ENCODE measurements around the gene SPATA25.

SPATA25 gene

DNA sequence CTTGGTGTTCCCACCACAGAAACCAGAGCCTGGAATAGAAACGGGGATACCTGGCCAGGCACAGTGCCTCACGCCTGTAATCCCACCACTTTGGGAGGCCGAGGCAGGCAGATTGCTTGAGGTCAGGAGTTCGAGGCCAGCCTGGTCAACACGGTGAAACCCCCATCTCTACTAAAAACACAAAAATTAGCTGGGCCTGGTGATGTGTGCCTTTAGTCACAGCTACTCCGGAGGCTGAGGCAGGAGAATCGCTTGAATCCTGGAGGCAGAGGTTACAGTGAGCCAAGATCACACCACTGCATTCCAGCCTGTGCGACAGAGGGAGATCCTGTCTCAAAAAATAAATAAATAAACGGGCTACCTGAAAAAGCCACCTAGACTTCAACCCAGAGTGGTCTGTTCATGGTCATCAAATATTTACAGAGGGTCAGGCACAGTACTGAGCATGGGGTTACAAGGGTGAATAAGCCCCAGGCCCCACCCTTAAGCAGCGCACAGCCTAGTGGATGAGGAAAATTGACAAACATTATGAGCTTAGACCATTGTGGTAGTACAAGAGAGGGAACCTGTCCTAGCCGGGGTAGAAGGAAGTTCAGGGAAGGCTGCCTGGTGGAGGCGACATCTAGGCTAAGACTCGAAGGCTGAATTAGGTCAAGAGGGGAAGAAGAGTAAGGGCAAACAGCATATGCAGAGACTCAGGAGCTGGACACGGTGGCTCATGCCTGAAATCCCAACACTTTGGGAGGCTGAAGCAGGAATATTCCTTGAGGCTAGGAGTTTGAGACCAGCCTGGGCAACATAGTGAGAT lies 39.9 kb upstream of the SPATA25 start:
- H3K36me3 ChIP-seq (ENCODE audit: control insufficient read depth in 4 of 4, insufficient read depth in 4 of 4, low read length in 3 of 4) = no peaks in the 10 kb centered on the region
- no peaks in the 10 kb centered on the region for H3K9me3 ChIP-seq (ENCODE audit: control extremely low read depth in 1 of 5, control insufficient read depth in 4 of 5, insufficient read depth in 2 of 5, low read depth in 1 of 5, low read length in 4 of 5)
- CTCF ChIA-PET = interaction anchor here (0.7 to 1.6 kb wide), 4 partner anchors 8 to 128 kb away, joined by 3 to 4 read pairs (median 3); partner anchors contain the start of gene SPATA25
- no peak overlapping the region for H3K4me3 ChIP-seq (ENCODE audit: control insufficient read depth in 1 of 7, extremely low read depth in 1 of 7, insufficient read depth in 4 of 7, low read depth in 2 of 7, low read length in 6 of 7)
- POLR2A ChIA-PET = no interaction called here
- no peak overlapping the region for H3K27ac ChIP-seq (ENCODE audit: insufficient read depth in 1 of 2, low read depth in 1 of 2, low read length in 2 of 2, poor library complexity in 1 of 2, severe bottlenecking in 2 of 2)
- no peak for DNase-seq
- 84% methylated on average over 8 of the region's 14 CpGs for WGBS (ENCODE audit: insufficient coverage)
- H3K27me3 ChIP-seq (replicated peaks in 2 of 5; ENCODE audit: control insufficient read depth in 4 of 5, insufficient read depth in 5 of 5, low read length in 4 of 5) = no peaks in the 10 kb centered on the region
- H3K4me1 ChIP-seq (ENCODE audit: control extremely low read depth in 1 of 4, control insufficient read depth in 4 of 4, insufficient read depth in 4 of 4, low read length in 3 of 4) = peaks cover 0 to 5% (median 0%) of the 10 kb centered on the region in 4 experiments

DNA sequence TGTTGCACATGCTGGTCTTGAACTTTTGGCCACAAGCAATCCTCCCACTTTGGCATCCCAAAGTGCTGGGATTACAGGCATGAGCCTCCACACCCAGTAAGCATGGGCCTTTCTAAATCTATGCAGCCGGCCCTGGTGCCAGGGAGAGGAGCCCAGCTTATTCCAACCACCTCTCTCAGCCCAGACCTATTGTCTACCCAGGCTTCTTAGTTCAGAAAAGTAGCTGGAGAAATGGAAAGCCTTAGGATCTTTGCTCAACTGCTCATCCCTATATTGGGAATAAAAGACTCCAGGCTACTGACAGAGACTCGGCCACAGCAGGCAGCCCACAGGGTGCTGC lies 39.3 kb upstream of the SPATA25 start:
- Histone ChIP-seq H3K4me3 (ENCODE audit: control insufficient read depth in 1 of 7, extremely low read depth in 1 of 7, insufficient read depth in 4 of 7, low read depth in 2 of 7, low read length in 6 of 7) (no peak overlapping the region), H3K36me3 (ENCODE audit: control insufficient read depth in 4 of 4, insufficient read depth in 4 of 4, low read length in 3 of 4) (no peaks in the 10 kb centered on the region), H3K9me3 (ENCODE audit: control extremely low read depth in 1 of 5, control insufficient read depth in 4 of 5, insufficient read depth in 2 of 5, low read depth in 1 of 5, low read length in 4 of 5) (no peaks in the 10 kb centered on the region), H3K27ac (ENCODE audit: insufficient read depth in 1 of 2, low read depth in 1 of 2, low read length in 2 of 2, poor library complexity in 1 of 2, severe bottlenecking in 2 of 2) (no peak overlapping the region), H3K27me3 (replicated peaks in 2 of 5; ENCODE audit: control insufficient read depth in 4 of 5, insufficient read depth in 5 of 5, low read length in 4 of 5) (no peaks in the 10 kb centered on the region), H3K4me1 (ENCODE audit: control extremely low read depth in 1 of 4, control insufficient read depth in 4 of 4, insufficient read depth in 4 of 4, low read length in 3 of 4) (peaks cover 0 to 5% (median 0%) of the 10 kb centered on the region in 4 experiments)
- WGBS (ENCODE audit: insufficient coverage) = 100% methylated on average over 1 of the region's 2 CpGs
- no peak for DNase-seq
- ChIA-PET CTCF (interaction anchor here (1.3 kb wide), 1 partner anchor 40 kb away, joined by 3 read pairs; the partner anchor contains the start of gene SPATA25), POLR2A (no interaction called here)

DNA sequence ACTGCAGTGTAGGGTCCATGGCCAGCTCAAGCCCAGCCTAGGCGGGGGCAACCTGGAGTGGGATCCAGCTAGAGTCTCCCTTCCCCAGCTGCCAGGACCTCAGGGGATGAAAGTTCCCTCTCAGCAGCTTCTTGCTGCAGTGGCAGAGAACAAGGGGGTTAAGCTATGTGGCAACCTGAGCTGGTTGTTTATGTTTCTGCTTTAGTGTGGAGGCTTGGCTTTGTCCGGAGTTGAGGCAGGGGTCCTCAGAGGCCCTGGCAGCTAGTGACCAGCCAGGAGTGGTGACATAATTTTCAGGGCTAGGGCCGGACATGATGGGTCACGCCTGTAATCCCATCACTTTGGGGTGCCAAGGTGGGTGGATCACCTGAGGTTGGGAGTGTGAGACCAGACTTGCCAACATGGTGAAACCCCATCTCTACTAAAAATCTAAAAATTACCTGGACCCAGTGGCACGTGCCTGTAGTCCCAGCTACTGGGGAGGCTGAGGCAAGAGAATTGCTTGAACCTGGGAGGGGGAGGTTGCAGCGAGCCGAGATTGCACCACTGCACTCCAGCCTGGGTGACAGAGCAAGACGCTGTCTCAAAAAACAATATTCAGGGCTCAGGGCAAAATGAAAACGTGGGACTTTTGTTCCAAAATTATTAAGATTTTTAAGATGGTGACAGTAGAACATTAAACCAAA lies 38.5 kb upstream of the SPATA25 start:
- ChIA-PET CTCF (interaction anchor here (1.3 kb wide), 1 partner anchor 39 kb away, joined by 3 read pairs; the partner anchor contains the start of gene SPATA25), POLR2A (no interaction called here)
- no peaks in the 10 kb centered on the region for H3K27me3 ChIP-seq (replicated peaks in 2 of 5; ENCODE audit: control insufficient read depth in 4 of 5, insufficient read depth in 5 of 5, low read length in 4 of 5)
- no peak for DNase-seq
- H3K4me3 ChIP-seq (ENCODE audit: control insufficient read depth in 1 of 7, extremely low read depth in 1 of 7, insufficient read depth in 4 of 7, low read depth in 2 of 7, low read length in 6 of 7) = no peak overlapping the region
- H3K36me3 ChIP-seq (ENCODE audit: control insufficient read depth in 4 of 4, insufficient read depth in 4 of 4, low read length in 3 of 4) = no peaks in the 10 kb centered on the region
- 75% methylated on average over 5 of the region's 9 CpGs for WGBS (ENCODE audit: insufficient coverage)
- no peak overlapping the region for H3K27ac ChIP-seq (ENCODE audit: insufficient read depth in 1 of 2, low read depth in 1 of 2, low read length in 2 of 2, poor library complexity in 1 of 2, severe bottlenecking in 2 of 2)
- H3K9me3 ChIP-seq (ENCODE audit: control extremely low read depth in 1 of 5, control insufficient read depth in 4 of 5, insufficient read depth in 2 of 5, low read depth in 1 of 5, low read length in 4 of 5) = no peaks in the 10 kb centered on the region
- peaks cover 0 to 5% (median 0%) of the 10 kb centered on the region in 4 experiments for H3K4me1 ChIP-seq (ENCODE audit: control extremely low read depth in 1 of 4, control insufficient read depth in 4 of 4, insufficient read depth in 4 of 4, low read length in 3 of 4)

DNA sequence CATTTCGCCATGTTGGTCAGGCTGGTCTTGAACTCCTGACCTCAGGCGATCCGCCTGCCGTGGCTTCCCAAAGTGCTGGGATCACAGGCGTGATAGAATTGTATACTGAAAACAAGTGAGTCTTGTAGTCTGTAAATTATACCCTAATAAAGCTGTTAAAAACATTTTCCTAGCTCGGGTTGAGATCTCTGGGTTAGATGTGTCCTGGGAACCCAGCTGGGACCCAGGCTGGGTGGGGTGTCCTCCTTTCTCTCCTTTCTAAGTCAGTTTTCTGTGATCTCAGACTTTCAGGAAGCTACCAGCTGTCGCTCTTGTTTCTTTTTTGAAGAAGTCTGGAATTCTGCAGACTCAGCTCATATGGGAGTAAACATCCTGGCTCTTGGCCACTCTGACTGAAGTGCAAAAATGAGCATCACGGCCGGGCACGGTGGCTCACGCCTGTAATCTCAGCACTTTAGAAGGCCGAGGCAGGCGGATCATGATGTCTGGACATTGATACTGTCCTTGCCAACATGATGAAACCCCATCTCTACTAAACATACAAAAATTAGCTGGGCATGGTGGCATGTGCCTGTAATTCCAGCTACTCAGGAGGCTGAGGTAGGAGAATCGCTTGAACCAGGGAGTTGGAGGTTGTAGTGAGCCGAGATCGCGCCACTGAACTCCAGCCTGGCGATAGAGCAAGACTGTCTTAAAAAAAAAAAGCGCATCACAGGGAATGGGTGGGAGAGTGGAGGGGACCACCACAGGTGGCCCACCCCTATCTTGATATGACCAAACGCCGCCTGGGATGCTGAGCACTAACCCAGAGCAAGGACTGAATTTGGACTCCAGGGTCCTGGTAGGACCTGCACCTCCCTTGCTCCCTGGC lies 37.2 kb upstream of the SPATA25 start:
- CTCF ChIA-PET = interaction anchor here (0.7 to 2.0 kb wide), 5 partner anchors 9 to 103 kb away, joined by 3 to 10 read pairs (median 4); partner anchors contain the start of gene PCIF1
- DNase-seq = no peak
- WGBS (ENCODE audit: insufficient coverage) = 62% methylated on average over 19 of the region's 21 CpGs

DNA sequence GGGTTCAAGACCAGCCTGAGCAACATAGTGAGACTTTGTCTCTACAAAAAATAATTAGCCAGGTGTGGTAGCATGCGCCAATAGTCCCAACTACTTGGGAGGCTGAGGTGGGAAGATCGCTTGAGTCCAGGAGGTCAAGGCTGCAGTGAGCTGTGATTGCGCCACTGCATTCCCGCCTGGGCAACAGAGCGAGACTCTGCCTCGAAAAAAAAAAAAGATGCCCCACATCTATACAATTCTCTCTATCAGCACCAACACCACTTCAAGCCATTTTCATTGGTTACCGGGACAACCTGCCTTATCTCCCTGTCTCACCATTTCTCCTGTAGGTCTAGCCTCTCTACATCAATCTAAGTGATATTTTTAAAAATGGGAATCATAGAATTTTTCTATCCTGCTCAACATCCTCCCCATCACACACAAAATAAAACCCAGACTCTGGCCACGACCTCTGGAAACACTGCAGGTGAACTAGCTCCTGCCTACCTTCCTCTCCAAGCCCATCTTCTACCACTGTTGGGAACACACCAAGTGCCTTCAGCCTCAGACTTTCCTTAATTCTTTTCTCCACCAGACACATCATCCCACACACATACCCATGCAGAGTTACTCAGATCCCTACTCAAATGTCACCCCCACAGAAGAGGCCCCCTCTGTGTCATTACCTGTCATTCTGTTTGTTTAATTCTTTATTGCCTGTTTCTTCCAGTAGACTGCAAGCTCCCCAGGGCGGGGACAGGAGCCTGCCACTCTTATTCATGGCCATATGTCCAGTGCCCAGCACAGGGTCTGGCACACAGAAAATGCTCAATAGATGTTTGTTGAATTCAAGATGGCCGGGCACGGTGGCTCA lies 34.1 kb upstream of the SPATA25 start:
- Histone ChIP-seq H3K4me1 (ENCODE audit: control extremely low read depth in 1 of 4, control insufficient read depth in 4 of 4, insufficient read depth in 4 of 4, low read length in 3 of 4) (peaks cover 0 to 5% (median 1%) of the 10 kb centered on the region in 4 experiments), H3K9me3 (ENCODE audit: control extremely low read depth in 1 of 5, control insufficient read depth in 4 of 5, insufficient read depth in 2 of 5, low read depth in 1 of 5, low read length in 4 of 5) (no peaks in the 10 kb centered on the region), H3K27me3 (replicated peaks in 2 of 5; ENCODE audit: control insufficient read depth in 4 of 5, insufficient read depth in 5 of 5, low read length in 4 of 5) (no peaks in the 10 kb centered on the region), H3K4me3 (ENCODE audit: control insufficient read depth in 1 of 7, extremely low read depth in 1 of 7, insufficient read depth in 4 of 7, low read depth in 2 of 7, low read length in 6 of 7) (no peak overlapping the region), H3K27ac (ENCODE audit: insufficient read depth in 1 of 2, low read depth in 1 of 2, low read length in 2 of 2, poor library complexity in 1 of 2, severe bottlenecking in 2 of 2) (no peak overlapping the region), H3K36me3 (ENCODE audit: control insufficient read depth in 4 of 4, insufficient read depth in 4 of 4, low read length in 3 of 4) (no peaks in the 10 kb centered on the region)
- no peak for DNase-seq
- WGBS (ENCODE audit: insufficient coverage) = 83% methylated on average over 8 of the region's 11 CpGs
- CTCF ChIA-PET = interaction anchor here (0.8 to 1.1 kb wide), 3 partner anchors 12 to 93 kb away, joined by 3 to 4 read pairs (median 4); no protein-coding TSS in a partner anchor
- POLR2A ChIA-PET = interaction anchor here (0.6 to 2.1 kb wide), 2 partner anchors 12 to 75 kb away, joined by 3 to 7 read pairs; partner anchors contain the start of gene PCIF1

More for the DNA sequence above, 37.2 kb upstream of the SPATA25 start:
- no peaks in the 10 kb centered on the region for H3K27me3 ChIP-seq (replicated peaks in 2 of 5; ENCODE audit: control insufficient read depth in 4 of 5, insufficient read depth in 5 of 5, low read length in 4 of 5)
- POLR2A ChIA-PET = interaction anchor here (0.6 to 1.1 kb wide), 2 partner anchors 14 to 527 kb away, joined by 4 read pairs; no protein-coding TSS in a partner anchor
- peaks cover 0 to 5% (median 0%) of the 10 kb centered on the region in 4 experiments for H3K4me1 ChIP-seq (ENCODE audit: control extremely low read depth in 1 of 4, control insufficient read depth in 4 of 4, insufficient read depth in 4 of 4, low read length in 3 of 4)
- H3K27ac ChIP-seq (ENCODE audit: insufficient read depth in 1 of 2, low read depth in 1 of 2, low read length in 2 of 2, poor library complexity in 1 of 2, severe bottlenecking in 2 of 2) = no peak overlapping the region
- H3K9me3 ChIP-seq (ENCODE audit: control extremely low read depth in 1 of 5, control insufficient read depth in 4 of 5, insufficient read depth in 2 of 5, low read depth in 1 of 5, low read length in 4 of 5) = no peaks in the 10 kb centered on the region
- H3K36me3 ChIP-seq (ENCODE audit: control insufficient read depth in 4 of 4, insufficient read depth in 4 of 4, low read length in 3 of 4) = no peaks in the 10 kb centered on the region
- peak overlapping the region in 1 of 7 experiments; percentile 42 for H3K4me3 ChIP-seq (ENCODE audit: control insufficient read depth in 1 of 7, extremely low read depth in 1 of 7, insufficient read depth in 4 of 7, low read depth in 2 of 7, low read length in 6 of 7)

Measured in common myeloid progenitor, CD34-positive (primary cell).